ENCODE results near the gene COL27A1. TPM values are rescaled to one million over a fixed set of nuclear protein-coding genes. Genes with fewer than 3 reads are reported as not detected.
A peak's percentile ranks its signal among the peaks of the same experiment; 100 is the strongest.

COL27A1 gene
- total RNA-seq, 6 experiments from 2014 or later, result 22.2 to 24.1 (median 23.4) TPM

DNA sequence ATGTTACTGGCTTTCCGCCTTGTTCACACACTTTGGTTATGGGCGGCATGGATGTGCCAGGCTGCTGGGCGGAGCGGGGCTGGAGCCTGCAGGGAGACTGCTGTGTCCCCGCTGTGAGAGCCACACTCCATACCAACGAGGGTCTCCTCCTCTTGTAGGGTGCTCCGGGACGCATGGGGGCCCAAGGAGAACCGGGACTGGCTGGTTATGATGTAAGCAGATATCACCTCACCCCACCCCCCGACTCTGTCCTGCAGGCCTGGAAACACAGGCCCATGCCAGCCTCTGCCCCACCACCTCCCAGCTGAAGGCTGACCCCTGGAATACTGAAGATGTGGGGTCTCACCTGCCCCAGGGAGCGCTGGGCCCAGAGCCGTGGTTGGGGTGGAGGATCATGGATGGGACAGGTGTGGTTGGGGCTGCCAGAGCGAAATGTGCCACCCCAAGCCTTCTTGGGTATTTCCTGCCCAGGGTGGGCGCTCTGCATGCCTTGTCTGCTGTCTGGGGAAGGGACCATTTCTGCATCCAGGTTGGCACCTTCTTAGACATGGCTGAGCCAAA is 128.3 kb downstream of the COL27A1 start:
- H3K36me3 Mint-ChIP-seq (ENCODE audit: low read depth), result peaks cover 35% of the 10 kb centered on the region
- TF ChIP-seq, protein P1, sequence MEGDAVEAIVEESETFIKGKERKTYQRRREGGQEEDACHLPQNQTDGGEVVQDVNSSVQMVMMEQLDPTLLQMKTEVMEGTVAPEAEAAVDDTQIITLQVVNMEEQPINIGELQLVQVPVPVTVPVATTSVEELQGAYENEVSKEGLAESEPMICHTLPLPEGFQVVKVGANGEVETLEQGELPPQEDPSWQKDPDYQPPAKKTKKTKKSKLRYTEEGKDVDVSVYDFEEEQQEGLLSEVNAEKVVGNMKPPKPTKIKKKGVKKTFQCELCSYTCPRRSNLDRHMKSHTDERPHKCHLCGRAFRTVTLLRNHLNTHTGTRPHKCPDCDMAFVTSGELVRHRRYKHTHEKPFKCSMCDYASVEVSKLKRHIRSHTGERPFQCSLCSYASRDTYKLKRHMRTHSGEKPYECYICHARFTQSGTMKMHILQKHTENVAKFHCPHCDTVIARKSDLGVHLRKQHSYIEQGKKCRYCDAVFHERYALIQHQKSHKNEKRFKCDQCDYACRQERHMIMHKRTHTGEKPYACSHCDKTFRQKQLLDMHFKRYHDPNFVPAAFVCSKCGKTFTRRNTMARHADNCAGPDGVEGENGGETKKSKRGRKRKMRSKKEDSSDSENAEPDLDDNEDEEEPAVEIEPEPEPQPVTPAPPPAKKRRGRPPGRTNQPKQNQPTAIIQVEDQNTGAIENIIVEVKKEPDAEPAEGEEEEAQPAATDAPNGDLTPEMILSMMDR (IDR thresholded peaks at IDR 0.05), result no peak
- H3K27me3 Mint-ChIP-seq (ENCODE audit: insufficient read depth), result peaks cover 10% of the 10 kb centered on the region
- DNase-seq, result no peak
- H3K9me3 Mint-ChIP-seq, result no peaks in the 10 kb centered on the region
- peaks cover 85% of the 10 kb centered on the region for H3K4me1 Mint-ChIP-seq (ENCODE audit: low read depth)
- peak overlapping the region; percentile 45 for H3K27ac Mint-ChIP-seq
- no peak overlapping the region for H3K4me3 Mint-ChIP-seq

DNA sequence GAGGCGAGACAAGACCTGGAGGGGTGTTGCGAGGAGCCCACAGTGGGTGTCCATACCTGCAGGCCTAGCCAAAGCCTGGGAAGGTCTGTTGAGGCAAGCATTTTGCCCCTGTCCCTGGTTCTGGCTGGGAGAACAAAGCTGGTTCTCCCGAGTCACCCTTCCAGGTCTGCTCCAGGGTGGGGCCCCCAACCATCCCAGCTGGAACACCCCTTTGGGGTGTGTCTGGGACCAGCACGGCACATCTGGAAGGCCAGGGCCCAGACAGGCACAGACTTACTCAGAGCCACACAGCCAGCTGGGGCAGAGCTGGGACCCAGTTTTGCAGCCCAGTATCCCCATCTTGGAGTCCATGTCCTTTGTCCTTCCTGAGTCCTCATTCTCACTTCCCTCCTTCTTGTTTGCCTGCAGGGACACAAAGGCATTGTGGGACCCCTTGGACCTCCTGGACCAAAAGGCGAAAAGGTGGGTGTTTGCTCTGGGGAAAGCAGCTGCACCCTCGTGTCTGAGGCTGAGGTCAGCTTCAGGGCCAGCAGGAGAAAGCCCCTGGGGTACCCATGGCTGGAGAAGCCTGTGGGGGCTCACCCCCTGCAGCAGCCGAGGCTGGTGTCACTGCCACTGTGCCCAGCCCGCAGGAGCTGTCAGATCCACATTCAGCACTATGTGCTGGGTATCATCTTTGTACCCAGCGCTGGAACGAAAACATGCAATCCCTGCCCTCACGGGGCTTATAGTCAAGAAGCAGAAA is 129.2 kb downstream of the COL27A1 start:
- H3K36me3 Mint-ChIP-seq (ENCODE audit: low read depth), result peaks cover 34% of the 10 kb centered on the region
- no peak overlapping the region for H3K4me3 Mint-ChIP-seq
- no peaks in the 10 kb centered on the region for H3K9me3 Mint-ChIP-seq
- TF ChIP-seq, protein P1 (IDR thresholded peaks at IDR 0.05), result no peak
- peak overlapping the region; percentile 86 for H3K27ac Mint-ChIP-seq
- peaks cover 79% of the 10 kb centered on the region for H3K4me1 Mint-ChIP-seq (ENCODE audit: low read depth)
- peaks cover 10% of the 10 kb centered on the region for H3K27me3 Mint-ChIP-seq (ENCODE audit: insufficient read depth)
- no peak for DNase-seq

DNA sequence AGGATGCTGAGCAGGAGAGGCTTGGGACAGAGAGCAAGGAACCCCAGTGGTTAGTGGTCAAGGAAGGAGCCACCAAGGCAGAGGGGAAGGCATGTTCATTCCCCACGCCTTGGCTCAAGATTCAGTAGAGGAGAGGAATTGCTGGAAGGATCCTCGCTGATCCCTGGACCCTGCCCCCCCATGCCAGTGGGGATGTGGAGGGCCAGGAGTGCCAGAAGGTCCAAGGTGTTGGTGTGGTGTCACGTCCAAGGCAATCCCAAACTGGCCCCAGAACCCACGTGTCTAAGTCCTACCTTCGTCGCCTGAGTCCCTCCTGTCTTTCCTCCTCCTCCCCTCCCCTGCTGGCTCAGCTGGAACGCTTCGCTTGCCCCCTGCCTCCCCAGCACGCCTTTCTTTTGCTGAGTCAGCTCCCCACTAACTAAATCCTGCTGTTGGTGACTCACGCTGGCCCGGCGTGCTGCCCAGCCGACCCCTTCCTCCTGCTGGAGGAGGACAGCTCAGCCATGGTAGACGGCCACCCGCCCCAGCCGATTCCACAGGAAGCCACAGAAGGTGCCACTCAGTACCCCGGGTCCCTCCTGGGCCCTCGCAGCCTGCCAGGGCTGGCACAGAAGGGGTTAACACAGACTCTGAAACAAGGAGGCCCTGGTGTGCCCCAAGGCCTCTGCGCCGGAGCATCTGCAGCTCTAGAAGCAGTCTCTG is 130.0 kb downstream of the COL27A1 start:
- H3K4me3 Mint-ChIP-seq, result peak overlapping the region; percentile 22; the same call in 1 of the 2 replicates
- peak overlapping the region; percentile 86 for H3K27ac Mint-ChIP-seq
- peaks cover 10% of the 10 kb centered on the region for H3K27me3 Mint-ChIP-seq (ENCODE audit: insufficient read depth)
- H3K4me1 Mint-ChIP-seq (ENCODE audit: low read depth), result peaks cover 77% of the 10 kb centered on the region
- TF ChIP-seq, protein P1 (IDR thresholded peaks at IDR 0.05), result peak; percentile 36; the same call in 1 of the 2 replicates
- H3K9me3 Mint-ChIP-seq, result no peaks in the 10 kb centered on the region
- H3K36me3 Mint-ChIP-seq (ENCODE audit: low read depth), result peaks cover 34% of the 10 kb centered on the region
- DNase-seq, result peak; percentile 92

DNA sequence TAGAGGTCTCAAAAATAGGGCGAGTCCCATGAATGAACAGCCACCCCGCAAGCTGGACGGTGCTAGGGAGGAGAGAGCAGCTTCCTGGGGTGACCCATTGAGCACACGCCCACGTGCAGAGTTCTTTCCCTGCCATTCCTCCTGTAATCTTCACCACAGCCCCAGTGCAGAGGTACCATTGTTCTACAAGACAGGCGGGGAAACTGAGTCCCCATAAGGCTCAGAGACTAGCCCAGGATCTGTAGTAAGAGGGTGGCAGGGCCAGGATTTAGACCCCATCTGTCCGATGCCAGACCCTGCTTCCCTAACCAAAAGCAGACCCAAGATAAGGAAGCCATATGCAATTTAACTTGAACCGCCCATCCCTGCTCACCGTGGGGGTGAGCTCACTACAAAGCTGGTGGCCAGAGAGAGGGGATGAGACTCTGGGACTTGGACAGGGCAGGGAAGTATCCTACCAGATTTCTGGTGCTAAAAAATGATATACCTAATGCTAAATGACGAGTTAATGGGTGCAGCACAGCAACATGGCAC is 130.9 kb downstream of the COL27A1 start:
- no peak for DNase-seq
- peak overlapping the region; percentile 86 for H3K27ac Mint-ChIP-seq
- peaks cover 34% of the 10 kb centered on the region for H3K36me3 Mint-ChIP-seq (ENCODE audit: low read depth)
- peaks cover 75% of the 10 kb centered on the region for H3K4me1 Mint-ChIP-seq (ENCODE audit: low read depth)
- peak overlapping the region; percentile 22; the same call in 1 of the 2 replicates for H3K4me3 Mint-ChIP-seq
- peaks cover 8% of the 10 kb centered on the region for H3K27me3 Mint-ChIP-seq (ENCODE audit: insufficient read depth)
- H3K9me3 Mint-ChIP-seq, result no peaks in the 10 kb centered on the region
- TF ChIP-seq, protein P1 (IDR thresholded peaks at IDR 0.05), result no peak

DNA sequence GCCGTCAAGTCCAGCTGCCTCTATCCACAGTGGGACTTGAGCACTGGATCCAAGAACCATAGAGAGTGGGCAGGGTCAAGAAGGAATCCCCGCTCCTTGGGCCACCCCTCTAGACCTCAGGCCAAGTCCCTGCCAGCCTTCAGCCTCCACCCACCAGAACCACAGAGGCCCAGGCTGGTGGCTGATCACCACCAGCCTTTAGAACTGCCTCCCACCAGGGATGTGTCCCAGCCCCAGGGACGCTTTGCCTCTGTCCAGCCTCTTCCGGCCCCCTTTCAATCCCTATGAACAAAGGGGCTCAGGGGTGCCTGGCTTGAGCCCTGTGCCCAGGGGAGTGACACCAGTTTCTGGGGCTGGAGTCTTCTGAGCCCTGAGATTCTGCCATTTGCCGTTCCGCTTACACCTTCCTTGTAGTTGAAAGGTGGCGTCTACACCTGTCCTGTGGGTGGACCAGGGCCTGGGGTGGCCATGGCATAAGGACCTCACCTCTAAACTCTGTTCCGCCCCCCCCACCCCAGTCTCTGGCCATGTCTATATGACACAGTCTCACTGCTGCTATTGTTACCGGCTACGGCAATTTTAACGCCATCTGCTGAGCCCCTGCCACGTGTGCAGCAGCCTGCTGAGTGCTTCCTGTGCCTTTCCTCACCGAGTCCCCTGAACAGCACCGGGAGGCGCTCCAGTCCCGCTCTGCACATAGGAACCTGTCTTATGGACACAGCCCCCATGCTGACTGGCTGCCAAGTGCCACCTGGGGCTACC is 131.8 kb downstream of the COL27A1 start:
- DNase-seq, result no peak
- TF ChIP-seq, protein P1 (IDR thresholded peaks at IDR 0.05), result no peak
- Mint-ChIP-seq H3K4me1 (ENCODE audit: low read depth) (peaks cover 67% of the 10 kb centered on the region), H3K36me3 (ENCODE audit: low read depth) (peaks cover 30% of the 10 kb centered on the region), H3K4me3 (no peak overlapping the region), H3K27ac (peak overlapping the region; percentile 76), H3K9me3 (no peaks in the 10 kb centered on the region), H3K27me3 (ENCODE audit: insufficient read depth) (0 out of 2 replicates have a peak, but pooled peaks cover 1% of the 10 kb centered on the region)

All from HFFc6 (cell line).